B cell (primary cell): ENCODE results near the gene TGM3.

Experiments used
- EZH2 ChIP-seq: IDR thresholded peaks from 2 replicates; pipeline ENCODE4 v1.6.1; 2012; ENCODE audit warnings: borderline replicate concordance, low read depth, mild to moderate bottlenecking, moderate library complexity, low read length; ENCODE audit not compliant: insufficient read depth, poor library complexity, severe bottlenecking
- TF ChIP-seq, protein P1 (sequence below): fragments of 200-600 bp; IDR thresholded peaks from one replicate; pipeline ENCODE4 v1.8.0; 2022; ENCODE audit warnings: antibody characterized with exemption, mild to moderate bottlenecking

DNA sequence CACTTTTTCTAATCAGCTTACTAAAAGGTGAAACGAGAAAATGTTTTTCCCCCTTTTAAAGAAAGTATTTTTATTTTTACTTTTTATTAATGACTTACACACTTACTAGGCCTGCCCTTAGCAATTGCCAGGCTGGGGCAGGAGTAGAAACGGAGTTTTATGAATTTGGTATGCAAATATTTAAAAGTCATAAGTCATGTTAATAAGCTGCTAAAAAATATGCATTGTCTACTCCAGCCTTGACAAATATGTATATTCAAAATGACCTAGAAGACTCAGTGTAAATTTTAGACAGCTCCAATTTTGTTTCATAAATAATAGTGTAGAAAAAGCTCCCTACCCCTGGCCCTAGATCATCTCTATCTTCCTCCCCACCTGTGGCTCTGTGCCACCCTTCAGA lies 67.4 kb downstream of the TGM3 start:
- TF ChIP-seq, protein P1, sequence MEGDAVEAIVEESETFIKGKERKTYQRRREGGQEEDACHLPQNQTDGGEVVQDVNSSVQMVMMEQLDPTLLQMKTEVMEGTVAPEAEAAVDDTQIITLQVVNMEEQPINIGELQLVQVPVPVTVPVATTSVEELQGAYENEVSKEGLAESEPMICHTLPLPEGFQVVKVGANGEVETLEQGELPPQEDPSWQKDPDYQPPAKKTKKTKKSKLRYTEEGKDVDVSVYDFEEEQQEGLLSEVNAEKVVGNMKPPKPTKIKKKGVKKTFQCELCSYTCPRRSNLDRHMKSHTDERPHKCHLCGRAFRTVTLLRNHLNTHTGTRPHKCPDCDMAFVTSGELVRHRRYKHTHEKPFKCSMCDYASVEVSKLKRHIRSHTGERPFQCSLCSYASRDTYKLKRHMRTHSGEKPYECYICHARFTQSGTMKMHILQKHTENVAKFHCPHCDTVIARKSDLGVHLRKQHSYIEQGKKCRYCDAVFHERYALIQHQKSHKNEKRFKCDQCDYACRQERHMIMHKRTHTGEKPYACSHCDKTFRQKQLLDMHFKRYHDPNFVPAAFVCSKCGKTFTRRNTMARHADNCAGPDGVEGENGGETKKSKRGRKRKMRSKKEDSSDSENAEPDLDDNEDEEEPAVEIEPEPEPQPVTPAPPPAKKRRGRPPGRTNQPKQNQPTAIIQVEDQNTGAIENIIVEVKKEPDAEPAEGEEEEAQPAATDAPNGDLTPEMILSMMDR: no peak
- TF ChIP-seq EZH2: no peak
